ENCODE measurements around the gene UGT1A10.

Gene UGT1A10

GRCh38 chr2:233680361-233681045 lies 44.3 kb downstream of the UGT1A10 start:
- in situ Hi-C loops (cut with HindIII; ENCODE audit: low sequenced_read_pairs): no loop called here
- no peak for TF ChIP-seq CTCF (IDR thresholded peaks at IDR 0.05; ENCODE audit: low read depth, low read length)
- no peak for DNase-seq (ENCODE audit: low read depth, low spot score)
- H3K4me3 ChIP-seq (ENCODE audit: low read depth, low read length): no peak overlapping the region

- H3K4me3 ChIP-seq (ENCODE audit: low read depth, low read length): no peak within 1 kb of the TSS
- no peak for DNase-seq (ENCODE audit: low read depth, low spot score)
- in situ Hi-C loops (cut with HindIII; ENCODE audit: low sequenced_read_pairs): no loop called here
- no peak for TF ChIP-seq CTCF (IDR thresholded peaks at IDR 0.05; ENCODE audit: low read depth, low read length)
Measured at GRCh38 chr2:233681521-233682099, 45.4 kb downstream of the UGT1A10 start, which contains the start of gene UGT1A7. Gene UGT1A7 (plus strand): TSS chr2:233681901. CDS start chr2:233681938, 37 bp downstream.

GRCh38 chr2:233684640-233685039 lies 48.4 kb downstream of the UGT1A10 start:
- no peak for TF ChIP-seq CTCF (IDR thresholded peaks at IDR 0.05; ENCODE audit: low read depth, low read length)
- H3K4me3 ChIP-seq (ENCODE audit: low read depth, low read length): no peak overlapping the region
- DNase-seq (ENCODE audit: low read depth, low spot score): no peak
- in situ Hi-C loops (cut with HindIII; ENCODE audit: low sequenced_read_pairs): no loop called here

- DNase-seq (ENCODE audit: low read depth, low spot score): no peak
- TF ChIP-seq CTCF (IDR thresholded peaks at IDR 0.05; ENCODE audit: low read depth, low read length): no peak
- in situ Hi-C loops (cut with HindIII; ENCODE audit: low sequenced_read_pairs): no loop called here
- no peak overlapping the region for H3K4me3 ChIP-seq (ENCODE audit: low read depth, low read length)
Measured at GRCh38 chr2:233686928-233687327, 50.7 kb downstream of the UGT1A10 start.

GRCh38 chr2:233688341-233688740 lies 52.1 kb downstream of the UGT1A10 start:
- no peak for TF ChIP-seq CTCF (IDR thresholded peaks at IDR 0.05; ENCODE audit: low read depth, low read length)
- H3K4me3 ChIP-seq (ENCODE audit: low read depth, low read length): no peak overlapping the region
- in situ Hi-C loops (cut with HindIII; ENCODE audit: low sequenced_read_pairs): no loop called here
- DNase-seq (ENCODE audit: low read depth, low spot score): no peak

- in situ Hi-C loops (cut with HindIII; ENCODE audit: low sequenced_read_pairs): no loop called here
- H3K4me3 ChIP-seq (ENCODE audit: low read depth, low read length): no peak overlapping the region
- no peak for DNase-seq (ENCODE audit: low read depth, low spot score)
- no peak for TF ChIP-seq CTCF (IDR thresholded peaks at IDR 0.05; ENCODE audit: low read depth, low read length)
Measured at GRCh38 chr2:233689031-233689430, 52.8 kb downstream of the UGT1A10 start.
